ENCODE data around the gene C18orf32. TPM values are rescaled to one million over a fixed set of nuclear protein-coding genes. Genes with fewer than 3 reads are reported as not detected.

Gene C18orf32
- total RNA-seq, 1 donor from 2014 or later = 32.9 TPM

- Mint-ChIP-seq H3K4me1 (peaks cover 25% of the 10 kb centered on the region), H3K36me3 (ENCODE audit: low read depth) (peaks cover 2% of the 10 kb centered on the region), H3K27me3 (no peaks in the 10 kb centered on the region), H3K9me3 (no peaks in the 10 kb centered on the region), H3K27ac (no peak overlapping the region), H3K4me3 (no peak overlapping the region)
- no peak for ATAC-seq (ENCODE audit: low read depth)
- intact Hi-C loops (cut with micrococcal nuclease) = no loop called here
- POLR2A ChIA-PET = no interaction called here
- no peak for TF ChIP-seq CTCF (IDR thresholded peaks at IDR 0.05)
- CTCF ChIA-PET = no interaction called here
- no peak for DNase-seq
These were observed 51.9 kb downstream of the C18orf32 start for GRCh38 chr18:49435170-49435569.

- intact Hi-C loops (cut with micrococcal nuclease) = no loop called here
- no peaks in the 10 kb centered on the region for H3K9me3 Mint-ChIP-seq
- DNase-seq = no peak
- ATAC-seq (ENCODE audit: low read depth) = no peak
- H3K36me3 Mint-ChIP-seq (ENCODE audit: low read depth) = peaks cover 25% of the 10 kb centered on the region
- H3K4me3 Mint-ChIP-seq = no peak overlapping the region
- peaks cover 13% of the 10 kb centered on the region for H3K4me1 Mint-ChIP-seq
- H3K27ac Mint-ChIP-seq = no peak overlapping the region
- no peaks in the 10 kb centered on the region for H3K27me3 Mint-ChIP-seq
- TF ChIP-seq CTCF (IDR thresholded peaks at IDR 0.05) = no peak
- POLR2A ChIA-PET = interaction anchor here (0.7 kb wide), 1 partner anchor 620 kb away, joined by 3 read pairs; no protein-coding TSS in a partner anchor
- CTCF ChIA-PET = no interaction called here
These were observed 54.4 kb downstream of the C18orf32 start for GRCh38 chr18:49432602-49433001.

- DNase-seq = no peak
- intact Hi-C loops (cut with micrococcal nuclease) = no loop called here
- Mint-ChIP-seq H3K27me3 (no peaks in the 10 kb centered on the region), H3K27ac (no peak overlapping the region), H3K9me3 (no peaks in the 10 kb centered on the region), H3K4me1 (peaks cover 9% of the 10 kb centered on the region), H3K36me3 (ENCODE audit: low read depth) (peaks cover 32% of the 10 kb centered on the region), H3K4me3 (no peak overlapping the region)
- ATAC-seq (ENCODE audit: low read depth) = no peak
- POLR2A ChIA-PET = interaction anchor here (0.7 kb wide), 1 partner anchor 835 kb away, joined by 4 read pairs; the partner anchor contains the start of gene CFAP53
- CTCF ChIA-PET = no interaction called here
- no peak for TF ChIP-seq CTCF (IDR thresholded peaks at IDR 0.05)
These were observed 55.7 kb downstream of the C18orf32 start for GRCh38 chr18:49431165-49431962.

Other genes starting within 250 kb of the C18orf32 start
- gene DYM, start 26.6 kb downstream of the C18orf32 start, total RNA-seq = 73.6 and 78.4 TPM in 2 replicates
- gene RPL17, start 5.2 kb upstream of the C18orf32 start, total RNA-seq = 2,467 and 2,722 TPM in 2 replicates
- gene LIPG, start 74.8 kb upstream of the C18orf32 start, total RNA-seq = 0.29 TPM in 1 of 2 replicates, not detected in the other

Data from activated B cell treated with CpG ODN at 0.5 μM for 24 hours (primary cell).